Urinary bladder (tissue), 4 donors: ENCODE measurements around the gene CMTM4. TPM values are rescaled to one million over a fixed set of nuclear protein-coding genes. Genes with fewer than 3 reads are reported as not detected.

Experiments
- DNase-seq: peaks from one replicate; pipeline ENCODE4 v3.0.0-alpha.2; 2015; ENCODE audit errors: extremely low spot score
- H3K27ac ChIP-seq: one replicate; pipeline ENCODE4 v1.5.1; 2013; ENCODE audit warnings: low read depth, mild to moderate bottlenecking, moderate library complexity
- H3K36me3 ChIP-seq: one replicate; pipeline ENCODE4 v1.6.1; 2013; ENCODE audit warnings: mild to moderate bottlenecking, moderate library complexity; ENCODE audit not compliant: insufficient read depth
- H3K4me1 ChIP-seq: one replicate; pipeline ENCODE4 v1.6.1; 2013; ENCODE audit warnings: mild to moderate bottlenecking, moderate library complexity; ENCODE audit not compliant: insufficient read depth
- H3K4me3 ChIP-seq: one replicate; pipeline ENCODE4 v1.5.1; 2013; ENCODE audit warnings: low read depth, low read length
- WGBS: extraction: QIAGEN DNeasy Blood & Tissue Kit; methylation state at CpG from one replicate; pipeline ENCODE4 v1.1.7; 2013; 5-methylcytosine and 5-hydroxymethylcytosine counted together
- polyA plus RNA-seq: library from polyadenylated mRNA; stranded (reverse); fragments of 200-250 nt; gene quantifications from one replicate; pipeline ENCODE4 v1.2.3, GENCODE V29; 2013
- total RNA-seq: library from RNA; depleted of rRNA; stranded (reverse); fragments of >200 nt; gene quantifications from one replicate; pipeline ENCODE4 v1.2.3, GENCODE V29; 2014
- donor health status: healthy with polysubstance abuse.
- donor health status: healthy.

Gene CMTM4
- total and polyA plus RNA-seq, 2 donors, result 8.9 to 17.8 TPM

DNA sequence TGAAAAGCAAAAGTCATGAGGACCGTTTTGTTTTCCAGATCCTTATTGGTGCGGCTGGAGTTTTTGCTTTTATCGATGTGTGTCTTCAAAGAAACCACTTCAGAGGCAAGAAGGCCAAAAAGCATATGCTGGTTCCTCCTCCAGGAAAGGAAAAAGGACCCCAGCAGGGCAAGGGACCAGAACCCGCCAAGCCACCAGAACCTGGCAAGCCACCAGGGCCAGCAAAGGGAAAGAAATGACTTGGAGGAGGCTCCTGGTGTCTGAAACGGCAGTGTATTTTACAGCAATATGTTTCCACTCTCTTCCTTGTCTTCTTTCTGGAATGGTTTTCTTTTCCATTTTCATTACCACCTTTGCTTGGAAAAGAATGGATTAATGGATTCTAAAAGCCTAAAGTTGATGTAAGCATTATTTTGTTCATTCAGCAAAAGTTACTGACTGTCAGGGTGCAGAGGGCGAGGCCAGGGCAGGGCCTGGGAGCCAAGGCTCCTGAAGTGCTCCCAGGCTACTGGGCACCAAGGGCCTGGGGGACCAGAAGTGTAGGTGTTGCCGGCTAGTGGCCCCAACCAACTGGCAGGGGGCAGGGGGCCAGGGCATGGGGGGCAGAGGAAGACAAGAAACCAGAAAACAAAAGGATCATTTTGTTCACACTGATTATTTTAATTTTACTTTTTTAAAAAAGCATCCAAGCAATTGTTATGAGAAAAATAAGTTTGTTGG, 108.5 kb downstream of the CMTM4 start:
- no peak for DNase-seq
- Histone ChIP-seq H3K27ac (no peak overlapping the region), H3K36me3 (no peaks in the 10 kb centered on the region), H3K4me1 (no peaks in the 10 kb centered on the region), H3K4me3 (no peak overlapping the region)
- 74% methylated on average over 7 of the region's 7 CpGs for WGBS

- DNase-seq, result no peak
- Histone ChIP-seq H3K36me3 (no peaks in the 10 kb centered on the region), H3K4me3 (no peak overlapping the region), H3K4me1 (no peaks in the 10 kb centered on the region), H3K27ac (no peak overlapping the region)
- WGBS, result 69% methylated on average over 10 of the region's 10 CpGs
Observed at GRCh38 chr16:66585481-66586239, 110.9 kb downstream of the CMTM4 start.

DNA sequence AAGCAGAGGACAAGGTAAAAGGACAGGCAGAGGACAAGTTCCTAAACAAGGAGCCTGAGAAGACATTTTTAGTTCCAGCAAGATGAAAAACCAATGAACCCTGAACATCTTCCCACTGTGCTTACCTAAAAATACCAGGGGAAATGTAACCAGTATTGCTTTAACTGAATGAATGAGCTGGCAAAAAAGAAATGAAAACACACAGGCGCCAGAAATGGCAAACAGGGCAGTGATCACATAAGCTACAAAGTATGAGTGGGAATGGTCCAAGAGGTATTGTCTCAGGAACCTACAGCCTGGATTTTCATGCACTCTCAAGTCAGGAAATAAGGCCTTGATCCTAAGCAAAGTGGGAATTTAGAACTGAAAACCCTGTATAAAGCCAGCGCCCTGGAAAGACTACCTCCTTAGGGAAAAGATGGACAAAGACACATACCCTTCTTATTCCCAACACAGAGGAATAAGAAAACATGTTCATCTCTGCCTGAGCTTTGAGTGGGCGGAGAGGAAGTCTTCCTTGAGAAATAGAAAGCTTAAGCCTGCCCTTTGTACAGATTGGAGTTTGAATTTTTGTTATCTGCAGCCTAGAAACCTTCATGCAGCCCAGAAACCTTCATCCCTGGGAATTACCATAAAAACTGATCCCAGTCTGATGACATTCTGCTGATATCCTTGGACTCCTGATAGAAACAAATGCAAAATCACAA, 115.1 kb downstream of the CMTM4 start:
- 88% methylated on average over 3 of the region's 3 CpGs for WGBS
- Histone ChIP-seq H3K4me3 (no peak overlapping the region), H3K27ac (no peak overlapping the region), H3K36me3 (no peaks in the 10 kb centered on the region), H3K4me1 (no peaks in the 10 kb centered on the region)
- DNase-seq, result no peak

GRCh38 chr16:66580605-66581209, 115.8 kb downstream of the CMTM4 start:
- Histone ChIP-seq H3K36me3 (no peaks in the 10 kb centered on the region), H3K4me3 (no peak overlapping the region), H3K27ac (no peak overlapping the region), H3K4me1 (no peaks in the 10 kb centered on the region)
- WGBS, result 82% methylated on average over 4 of the region's 4 CpGs
- DNase-seq, result no peak

DNA sequence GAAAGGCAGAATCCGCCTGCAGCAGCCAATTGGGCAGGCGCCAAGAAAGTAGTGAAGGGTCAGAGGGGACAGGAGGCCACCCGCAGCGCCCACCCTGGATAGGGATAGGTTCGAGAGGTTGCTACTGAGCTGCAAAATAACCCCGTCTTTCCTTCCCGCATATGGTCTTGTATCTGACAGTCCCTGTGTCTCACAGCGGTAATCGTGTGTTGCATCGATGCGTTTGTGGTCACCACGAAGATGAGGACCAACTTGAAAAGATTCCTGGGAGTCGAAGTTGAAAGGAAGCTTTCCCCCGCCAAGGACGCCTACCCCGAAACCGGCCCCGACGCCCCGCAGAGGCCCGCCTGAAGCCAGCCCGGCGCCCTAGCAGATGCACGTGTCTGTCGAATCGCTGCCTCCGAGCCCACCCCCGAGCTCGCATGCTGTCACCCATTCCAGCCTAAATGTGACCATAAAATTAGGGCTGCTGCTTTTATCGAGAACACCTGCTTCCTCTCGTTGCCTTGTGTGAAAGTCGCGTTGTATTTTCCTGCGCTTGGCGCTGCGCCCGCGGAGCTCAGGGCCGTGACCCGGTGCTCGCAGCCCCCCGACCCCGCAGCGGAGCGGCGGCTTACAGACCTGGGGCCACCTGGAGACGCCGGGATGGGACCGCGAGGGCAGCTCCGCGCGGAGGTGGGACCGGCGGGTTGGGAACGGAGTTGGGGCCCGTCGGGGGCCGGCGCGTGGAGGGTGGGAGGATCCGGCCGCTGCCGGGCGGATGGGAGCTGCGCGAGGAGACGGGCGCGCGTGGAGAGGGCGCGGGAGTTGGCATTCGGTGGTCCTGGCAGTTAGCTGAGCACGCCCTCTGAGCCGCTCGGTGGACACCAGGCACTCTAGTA, 117.7 kb downstream of the CMTM4 start, which contains the start of gene CMTM2:
Gene CMTM2, plus strand, starts transcription at position 813 of the 881 bp plus-strand sequence. CDS start 145 bp downstream, outside the sequence.
- 15% methylated on average over 77 of the region's 77 CpGs for WGBS
- Histone ChIP-seq H3K4me1 (no peaks in the 10 kb centered on the region), H3K4me3 (peak within 1 kb of the TSS; percentile 19), H3K27ac (no peak within 1 kb of the TSS), H3K36me3 (no peaks in the 10 kb centered on the region)
- no peak for DNase-seq

- H3K27ac ChIP-seq, result no peak overlapping the region
- 85% methylated on average over 5 of the region's 5 CpGs for WGBS
- no peak for DNase-seq
- H3K4me1 ChIP-seq, result no peaks in the 10 kb centered on the region
- no peaks in the 10 kb centered on the region for H3K36me3 ChIP-seq
- no peak overlapping the region for H3K4me3 ChIP-seq
Observed at GRCh38 chr16:66576296-66576695, 120.2 kb downstream of the CMTM4 start.

- WGBS, result 93% methylated on average over 3 of the region's 3 CpGs
- Histone ChIP-seq H3K4me3 (no peak overlapping the region), H3K27ac (no peak overlapping the region), H3K4me1 (no peaks in the 10 kb centered on the region), H3K36me3 (no peaks in the 10 kb centered on the region)
- no peak for DNase-seq
Observed at GRCh38 chr16:66575060-66575459, 121.5 kb downstream of the CMTM4 start.

GRCh38 chr16:66574531-66574930, 122.0 kb downstream of the CMTM4 start:
- H3K4me3 ChIP-seq, result no peak overlapping the region
- no peaks in the 10 kb centered on the region for H3K4me1 ChIP-seq
- DNase-seq, result no peak
- no peaks in the 10 kb centered on the region for H3K36me3 ChIP-seq
- 82% methylated on average over 3 of the region's 3 CpGs for WGBS
- H3K27ac ChIP-seq, result no peak overlapping the region

- 90% methylated on average over 1 of the region's 1 CpG for WGBS
- Histone ChIP-seq H3K4me3 (no peak overlapping the region), H3K27ac (no peak overlapping the region), H3K36me3 (no peaks in the 10 kb centered on the region), H3K4me1 (no peaks in the 10 kb centered on the region)
- DNase-seq, result no peak
Observed at GRCh38 chr16:66574081-66574480, 122.5 kb downstream of the CMTM4 start.

DNA sequence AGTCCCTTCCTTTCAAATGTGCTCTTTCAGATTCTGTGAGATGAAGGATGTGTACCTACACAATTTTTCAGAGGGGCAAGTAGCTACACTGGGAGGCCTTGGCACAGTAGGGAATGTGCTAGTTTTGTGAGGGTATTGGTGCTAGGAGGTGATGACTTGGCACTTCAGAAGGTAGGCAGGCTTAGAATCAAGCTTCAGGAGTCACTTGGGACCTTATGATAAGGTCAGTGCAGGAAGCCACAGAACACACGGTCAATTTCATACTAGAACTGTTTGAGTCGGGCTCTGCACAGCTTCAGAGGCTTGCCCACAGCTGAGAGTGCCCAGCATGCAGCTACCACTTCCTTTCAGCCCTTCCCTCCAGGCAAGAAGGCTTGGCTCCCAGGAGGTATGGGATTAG, 124.2 kb downstream of the CMTM4 start:
- Histone ChIP-seq H3K36me3 (no peaks in the 10 kb centered on the region), H3K4me1 (no peaks in the 10 kb centered on the region), H3K4me3 (no peak overlapping the region), H3K27ac (no peak overlapping the region)
- WGBS, result 67% methylated on average over 2 of the region's 2 CpGs
- no peak for DNase-seq

- 38% methylated on average over 3 of the region's 3 CpGs for WGBS
Observed at GRCh38 chr16:66569827-66570405, 126.6 kb downstream of the CMTM4 start.

DNA sequence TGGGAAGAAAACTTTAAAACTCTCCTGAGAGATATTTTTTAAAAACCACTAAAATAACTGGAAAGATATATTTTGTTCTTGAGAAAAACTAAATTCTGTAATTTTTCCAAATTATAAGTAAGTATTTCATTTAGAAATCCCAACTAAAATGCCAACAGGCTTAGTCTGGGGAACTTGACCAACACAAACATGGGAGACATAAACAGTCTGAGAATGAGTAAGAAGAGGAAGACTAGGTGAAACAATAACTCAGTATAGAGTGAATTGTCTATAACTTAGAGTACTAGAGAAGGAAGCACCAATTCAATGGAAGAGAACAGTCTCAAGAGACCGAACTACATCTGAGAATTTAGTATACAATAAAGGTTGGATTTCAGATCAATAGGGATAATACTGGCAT, 127.4 kb downstream of the CMTM4 start:
- DNase-seq, result no peak
- Histone ChIP-seq H3K4me1 (no peaks in the 10 kb centered on the region), H3K4me3 (no peak overlapping the region), H3K36me3 (no peaks in the 10 kb centered on the region), H3K27ac (no peak overlapping the region)
- 89% methylated on average over 1 of the region's 1 CpG for WGBS

More at GRCh38 chr16:66569827-66570405, 126.6 kb downstream of the CMTM4 start:
- Histone ChIP-seq H3K27ac (no peak overlapping the region), H3K36me3 (no peaks in the 10 kb centered on the region), H3K4me3 (no peak overlapping the region), H3K4me1 (no peaks in the 10 kb centered on the region)
- DNase-seq, result no peak
